H9 (cell line): ENCODE results near the gene MAP3K5. TPM values are rescaled to one million over a fixed set of nuclear protein-coding genes. Genes with fewer than 3 reads are reported as not detected.

ENCODE experiments used
- DNase-seq: peaks from one replicate; pipeline ENCODE4 v3.0.0-alpha.2; 2017
- H2AFZ ChIP-seq: one replicate; pipeline ENCODE4 v1.6.1; 2013; ENCODE audit warnings: mild to moderate bottlenecking, low read length, control low read depth, moderate library complexity
- H2AK5ac ChIP-seq: 2 replicates; pipeline ENCODE4 v1.6.1; 2013; ENCODE audit warnings: low read length, control low read depth, mixed read lengths; ENCODE audit not compliant: insufficient read length
- H2BK120ac ChIP-seq: one replicate; pipeline ENCODE4 v1.6.1; 2013; ENCODE audit warnings: low read depth, mild to moderate bottlenecking, low read length, control low read depth, inconsistent platforms; ENCODE audit not compliant: poor library complexity, severe bottlenecking
- H2BK12ac ChIP-seq: 2 replicates; pipeline ENCODE4 v1.6.1; 2013; ENCODE audit warnings: low read length, control low read depth, mixed read lengths, low read depth; ENCODE audit not compliant: insufficient read length
- H2BK15ac ChIP-seq: 2 replicates; pipeline ENCODE4 v1.6.1; 2013; ENCODE audit warnings: low read depth, low read length, control low read depth
- H2BK20ac ChIP-seq: one replicate; pipeline ENCODE4 v1.6.1; 2013; ENCODE audit warnings: low read depth, mild to moderate bottlenecking, low read length, control low read depth, inconsistent platforms; ENCODE audit not compliant: poor library complexity, severe bottlenecking
- H2BK5ac ChIP-seq: 2 replicates; pipeline ENCODE4 v1.6.1; 2013; ENCODE audit warnings: low read length, control low read depth, mixed read lengths; ENCODE audit not compliant: insufficient read length
- H3K14ac ChIP-seq: 2 replicates; pipeline ENCODE4 v1.6.1; 2013; ENCODE audit warnings: low read length, control low read depth; ENCODE audit not compliant: insufficient read depth
- H3K18ac ChIP-seq: 2 replicates; pipeline ENCODE4 v1.6.1; 2013; ENCODE audit warnings: low read depth, mild to moderate bottlenecking, mixed read lengths, low read length, control low read depth; ENCODE audit not compliant: insufficient read length
- H3K23ac ChIP-seq: 2 replicates; pipeline ENCODE4 v1.6.1; 2013; ENCODE audit warnings: low read length, control low read depth, mixed read lengths, low read depth; ENCODE audit not compliant: insufficient read length
- H3K23me2 ChIP-seq: 2 replicates; pipeline ENCODE4 v1.6.1; 2013; ENCODE audit warnings: low read depth, mild to moderate bottlenecking, mixed read lengths, low read length, control low read depth; ENCODE audit not compliant: insufficient read length, poor library complexity, severe bottlenecking
- H3K27ac ChIP-seq: 2 replicates; pipeline ENCODE4 v1.5.1; 2013; ENCODE audit warnings: low read length, control low read depth, mixed read lengths, low read depth; ENCODE audit not compliant: insufficient read length
- H3K27me3 ChIP-seq: 2 replicates; pipeline ENCODE4 v1.6.1; 2013; ENCODE audit warnings: low read length, control low read depth, inconsistent platforms; ENCODE audit not compliant: insufficient read depth
- H3K4ac ChIP-seq: 2 replicates; pipeline ENCODE4 v1.6.1; 2013; ENCODE audit warnings: low read depth, mild to moderate bottlenecking, control low read depth, inconsistent platforms, low read length, moderate library complexity
- H3K4me1 ChIP-seq: 2 replicates; pipeline ENCODE4 v1.6.1; 2013; ENCODE audit warnings: low read length, control low read depth, inconsistent platforms; ENCODE audit not compliant: insufficient read depth
- H3K4me2 ChIP-seq: 2 replicates; pipeline ENCODE4 v1.6.1; 2013; ENCODE audit warnings: low read length, control low read depth, mixed read lengths; ENCODE audit not compliant: insufficient read length, insufficient read depth
- H3K56ac ChIP-seq: 2 replicates; pipeline ENCODE4 v1.6.1; 2013; ENCODE audit warnings: low read depth, mild to moderate bottlenecking, mixed read lengths, low read length, control low read depth; ENCODE audit not compliant: insufficient read length
- H3K79me1 ChIP-seq: 2 replicates; pipeline ENCODE4 v1.6.1; 2013; ENCODE audit warnings: low read depth, mild to moderate bottlenecking, moderate library complexity, low read length, control low read depth, inconsistent platforms; ENCODE audit not compliant: insufficient read depth, poor library complexity, severe bottlenecking
- H3K79me2 ChIP-seq: 2 replicates; pipeline ENCODE4 v1.6.1; 2013; ENCODE audit warnings: low read length, control low read depth, inconsistent platforms; ENCODE audit not compliant: insufficient read depth
- H3K9ac ChIP-seq: 2 replicates; pipeline ENCODE4 v1.6.1; 2013; ENCODE audit warnings: low read length, control low read depth, mixed read lengths; ENCODE audit not compliant: insufficient read length; ENCODE audit errors: extremely low read depth
- H3K9me3 ChIP-seq: one replicate; pipeline ENCODE4 v1.6.1; 2013; ENCODE audit warnings: low read depth, low read length, inconsistent platforms; ENCODE audit not compliant: control insufficient read depth
- H3T11ph ChIP-seq: one replicate; pipeline ENCODE4 v1.6.1; 2013; ENCODE audit warnings: mild to moderate bottlenecking, low read length, control low read depth, inconsistent platforms
- H4K20me1 ChIP-seq: one replicate; pipeline ENCODE4 v1.6.1; 2013; ENCODE audit not compliant: control insufficient read depth, insufficient read length, insufficient read depth
- H4K5ac ChIP-seq: 2 replicates; pipeline ENCODE4 v1.6.1; 2013; ENCODE audit warnings: low read depth, mild to moderate bottlenecking, mixed read lengths, low read length, control low read depth; ENCODE audit not compliant: insufficient read length
- H4K8ac ChIP-seq: replicated peaks from 2 replicates; pipeline ENCODE4 v1.6.1; 2013; ENCODE audit warnings: low read length, control low read depth, mixed read lengths, low read depth; ENCODE audit not compliant: insufficient read length
- H4K91ac ChIP-seq: 2 replicates; pipeline ENCODE4 v1.6.1; 2013; ENCODE audit warnings: low read depth, mild to moderate bottlenecking, moderate library complexity, mixed read lengths, low read length, control low read depth; ENCODE audit not compliant: insufficient read length
- H3K27ac Mint-ChIP-seq, 3 experiments: 2 replicates in 2 of 3; 3 replicates in 1 of 3; pipeline ENCODE4 v1.8.0; 2020 to 2021; ENCODE audit warnings: mixed read lengths in 3 of 3, mild to moderate bottlenecking in 1 of 3, moderate library complexity in 1 of 3
- H3K27me3 Mint-ChIP-seq: 2 replicates; pipeline ENCODE4 v1.8.0; 2021; ENCODE audit warnings: low read depth, mild to moderate bottlenecking, moderate library complexity, mixed read lengths
- H3K36me3 Mint-ChIP-seq, 3 experiments: 2 replicates in 2 of 3; 3 replicates in 1 of 3; pipeline ENCODE4 v1.8.0; 2020 to 2021; ENCODE audit warnings: low read depth in 3 of 3, mixed read lengths in 3 of 3; ENCODE audit not compliant: insufficient read depth in 1 of 3
- H3K4me1 Mint-ChIP-seq, 2 experiments: 2 replicates each; pipeline ENCODE4 v1.8.0; 2020; ENCODE audit warnings: mixed read lengths in 2 of 2
- H3K4me3 Mint-ChIP-seq, 2 experiments: 2 replicates in 1 of 2; 3 replicates in 1 of 2; pipeline ENCODE4 v1.8.0; 2020 to 2021; ENCODE audit warnings: mild to moderate bottlenecking in 2 of 2, mixed read lengths in 2 of 2, moderate library complexity in 1 of 2
- H3K9me3 Mint-ChIP-seq, 2 experiments: 2 replicates in 1 of 2; 3 replicates in 1 of 2; pipeline ENCODE4 v1.8.0; 2020; ENCODE audit warnings: mild to moderate bottlenecking in 2 of 2, mixed read lengths in 2 of 2, moderate library complexity in 1 of 2
- CTCF ChIP-seq: fragments of 200-600 bp; sonication (generic); conservative IDR thresholded peaks from 3 replicates; pipeline ENCODE4 v1.8.0; 2021; ENCODE audit warnings: antibody characterized with exemption, mild to moderate bottlenecking
- WGBS: extraction: QIAGEN DNeasy Blood & Tissue Kit; methylation state at CpG from one replicate; pipeline ENCODE4 v1.1.7; 2013; ENCODE audit warnings: missing lambda C conversion rate, low lambda C conversion rate, mixed read lengths; ENCODE audit not compliant: insufficient read length; ENCODE audit errors: extremely low coverage; 5-methylcytosine and 5-hydroxymethylcytosine counted together
- total RNA-seq: library from RNA; stranded (reverse); gene quantifications from 2 replicates; pipeline ENCODE4 v1.2.1, GENCODE V29; 2021

Gene MAP3K5
- total RNA-seq, 1 experiment from 2014 or later: 1.6 TPM

- H4K20me1 ChIP-seq: no peaks in the 10 kb centered on the region
- H4K8ac ChIP-seq: no peak overlapping the region
- H3K27ac ChIP-seq: no peak overlapping the region
- H3K23me2 ChIP-seq: no peaks in the 10 kb centered on the region
- no peak for TF ChIP-seq CTCF
- no peak overlapping the region for H2BK20ac ChIP-seq
- no peak overlapping the region for H2BK12ac ChIP-seq
- no peak overlapping the region for H3K4ac ChIP-seq
- no peaks in the 10 kb centered on the region for H3K9me3 Mint-ChIP-seq
- no peak overlapping the region for H4K5ac ChIP-seq
- DNase-seq: no peak
- H3K36me3 Mint-ChIP-seq: peaks cover 0 to 2% (median 0%) of the 10 kb centered on the region in 3 experiments; a peak in 1 of 7 replicates
- no peak overlapping the region for H3T11ph ChIP-seq
- H3K27ac Mint-ChIP-seq: no peak overlapping the region
- no peak overlapping the region for H2BK120ac ChIP-seq
- no peak overlapping the region for H3K56ac ChIP-seq
- no peak overlapping the region for H4K91ac ChIP-seq
- no peak overlapping the region for H2BK5ac ChIP-seq
- H3K4me2 ChIP-seq: no peak overlapping the region
- H3K4me1 ChIP-seq: peaks cover under 1% of the 10 kb centered on the region
- no peak overlapping the region for H2BK15ac ChIP-seq
- H2AFZ ChIP-seq: no peak overlapping the region
- no peaks in the 10 kb centered on the region for H3K27me3 Mint-ChIP-seq
- no peaks in the 10 kb centered on the region for H3K27me3 ChIP-seq
- peaks cover 5 to 17% of the 10 kb centered on the region in 2 experiments for H3K4me1 Mint-ChIP-seq
- H2AK5ac ChIP-seq: no peak overlapping the region
- H3K79me1 ChIP-seq: no peaks in the 10 kb centered on the region
- no peak overlapping the region for H3K9ac ChIP-seq
- H3K23ac ChIP-seq: no peak overlapping the region
- no peaks in the 10 kb centered on the region for H3K9me3 ChIP-seq
- H3K4me3 Mint-ChIP-seq: no peak overlapping the region
- H3K79me2 ChIP-seq: no peaks in the 10 kb centered on the region
- no CpG with 5 or more reads among the region's 5 CpGs for WGBS
- no peak overlapping the region for H3K14ac ChIP-seq
- no peak overlapping the region for H3K18ac ChIP-seq
These were observed 187.3 kb downstream of the MAP3K5 start for GRCh38 chr6:136604928-136605510.
